ENCODE data around the gene B3GALNT2.
"Not testable (repeated sequence)": the region's sequence is repeated elsewhere in the genome, so short reads cannot be mapped to it uniquely, and the experiment has no call there.

Gene B3GALNT2

GRCh38 chr1:235486321-235486720 is 17.9 kb downstream of the B3GALNT2 start:
- no peak for DNase-seq
- no peak for ATAC-seq (replicated peaks)
- peaks cover 30 to 34% of the 10 kb centered on the region in 2 donors for H3K36me3 Mint-ChIP-seq
- H3K4me3 Mint-ChIP-seq = no peak overlapping the region
- peaks cover 3 to 4% of the 10 kb centered on the region in 2 donors for H3K9me3 Mint-ChIP-seq
- peaks cover 5 to 10% of the 10 kb centered on the region in 2 donors for H3K4me1 Mint-ChIP-seq
- H3K27me3 Mint-ChIP-seq = no peaks in the 10 kb centered on the region
- no peak overlapping the region for H3K27ac Mint-ChIP-seq

DNA sequence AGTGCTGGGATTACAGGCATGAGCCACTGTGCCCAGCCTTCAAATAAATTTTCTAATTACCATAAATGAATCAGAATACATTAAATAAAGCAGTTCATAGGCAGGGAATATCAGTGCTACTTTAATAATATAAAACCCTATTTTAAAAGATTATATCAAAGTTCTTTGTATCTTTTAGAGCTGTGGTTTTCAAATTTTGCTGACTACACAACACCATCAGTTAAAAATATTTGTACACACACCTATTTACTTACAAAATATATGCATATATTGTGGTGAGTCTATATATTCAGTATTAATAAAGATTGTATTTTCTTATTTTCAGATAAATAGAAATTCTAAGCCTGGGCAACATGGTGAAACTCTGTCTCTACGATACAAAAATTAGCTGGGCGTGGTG is 18.7 kb downstream of the B3GALNT2 start:
- Mint-ChIP-seq H3K27me3 (no peaks in the 10 kb centered on the region), H3K9me3 (peaks cover 3 to 4% of the 10 kb centered on the region in 2 donors), H3K4me3 (no peak overlapping the region), H3K36me3 (peaks cover 36 to 39% of the 10 kb centered on the region in 2 donors), H3K27ac (no peak overlapping the region), H3K4me1 (peaks cover 5 to 10% of the 10 kb centered on the region in 2 donors)
- DNase-seq (no peak), ATAC-seq (replicated peaks) (no peak)

DNA sequence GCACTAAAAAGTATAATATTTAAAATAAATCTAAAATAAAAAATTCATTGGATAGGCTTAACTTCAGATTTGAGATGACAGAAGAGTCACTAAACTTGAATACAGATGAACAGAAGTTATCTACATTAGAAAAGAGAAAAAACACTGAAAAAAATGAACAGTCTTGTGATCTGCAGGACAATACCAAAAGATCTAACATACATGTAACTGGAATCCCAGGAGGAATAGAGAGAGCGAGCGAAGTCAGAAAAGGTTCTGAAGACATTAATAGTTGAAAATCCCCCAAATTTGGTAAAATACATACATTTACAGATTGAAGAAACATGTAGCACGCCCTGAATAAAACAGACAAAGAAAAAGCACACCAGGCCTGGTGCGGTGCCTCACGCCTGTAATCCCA is 21.2 kb downstream of the B3GALNT2 start:
- Mint-ChIP-seq H3K27me3 (no peaks in the 10 kb centered on the region), H3K27ac (no peak overlapping the region), H3K9me3 (peaks cover 3 to 4% of the 10 kb centered on the region in 2 donors), H3K36me3 (peaks cover 43 to 51% of the 10 kb centered on the region in 2 donors), H3K4me1 (no peaks in the 10 kb centered on the region), H3K4me3 (no peak overlapping the region)
- DNase-seq (no peak), ATAC-seq (replicated peaks) (no peak)

GRCh38 chr1:235473806-235474205 is 30.4 kb downstream of the B3GALNT2 start:
- Mint-ChIP-seq H3K27ac (no peak overlapping the region), H3K9me3 (no peaks in the 10 kb centered on the region), H3K4me3 (no peak overlapping the region), H3K36me3 (peaks cover 32 to 34% of the 10 kb centered on the region in 2 donors), H3K27me3 (no peaks in the 10 kb centered on the region), H3K4me1 (peaks cover 0 to 3% of the 10 kb centered on the region in 2 donors)
- ATAC-seq (replicated peaks) (no peak), DNase-seq (no peak)

GRCh38 chr1:235470741-235471439 is 33.4 kb downstream of the B3GALNT2 start:
- ATAC-seq (replicated peaks) (no peak), DNase-seq (no peak)
- Mint-ChIP-seq H3K27ac (no peak overlapping the region), H3K4me1 (peaks cover 0 to 3% of the 10 kb centered on the region in 2 donors), H3K9me3 (no peaks in the 10 kb centered on the region), H3K4me3 (no peak overlapping the region), H3K27me3 (no peaks in the 10 kb centered on the region), H3K36me3 (peaks cover 19 to 29% of the 10 kb centered on the region in 2 donors)

DNA sequence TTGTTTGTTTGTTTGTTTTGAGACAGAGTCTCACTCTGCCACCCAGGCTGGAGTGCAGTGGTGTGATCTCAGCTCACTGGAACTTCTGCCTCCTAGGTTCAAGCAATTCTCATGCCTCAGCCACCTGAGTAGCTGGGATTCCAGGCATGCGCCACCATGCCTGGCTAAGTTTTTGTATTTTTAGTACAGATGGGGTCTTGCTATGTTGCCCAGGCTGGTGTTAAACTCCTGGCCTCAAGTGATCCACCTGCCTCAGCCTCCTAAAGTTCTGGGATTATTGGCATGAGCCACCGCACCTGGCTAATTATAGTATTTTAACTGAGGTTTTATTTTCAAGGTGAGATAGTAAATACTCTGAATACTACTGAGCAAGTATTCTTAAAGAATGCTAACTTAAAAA is 34.4 kb downstream of the B3GALNT2 start:
- not testable (repeated sequence) for H3K4me1 Mint-ChIP-seq; H3K9me3 Mint-ChIP-seq; H3K27me3 Mint-ChIP-seq; H3K4me3 Mint-ChIP-seq; DNase-seq; H3K27ac Mint-ChIP-seq; ATAC-seq (replicated peaks)
- peaks cover 27 to 29% of the 10 kb centered on the region in 2 donors for H3K36me3 Mint-ChIP-seq

DNA sequence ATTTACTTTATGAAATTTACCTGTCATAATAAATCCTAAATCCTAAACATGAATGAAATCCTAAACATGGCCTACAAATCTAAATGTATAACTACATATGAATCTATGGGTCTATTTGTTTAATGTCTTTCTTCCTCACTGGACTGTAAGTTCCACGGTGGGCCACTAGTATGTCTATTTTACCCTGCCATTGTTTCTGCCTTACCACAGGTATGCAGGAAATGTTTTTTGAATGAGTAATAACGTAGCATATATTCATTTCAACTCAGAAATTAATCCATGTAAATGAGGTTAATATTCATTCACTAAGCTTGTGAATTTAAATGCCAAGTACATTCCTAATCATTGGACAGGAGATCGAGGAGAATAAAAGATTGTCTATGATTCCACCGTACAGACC is 35.3 kb downstream of the B3GALNT2 start:
- Mint-ChIP-seq H3K4me1 (peaks cover 0 to 3% of the 10 kb centered on the region in 2 donors), H3K36me3 (peaks cover 33% of the 10 kb centered on the region in 2 donors), H3K27me3 (no peaks in the 10 kb centered on the region), H3K4me3 (no peak overlapping the region), H3K27ac (no peak overlapping the region), H3K9me3 (peaks cover 0 to 3% of the 10 kb centered on the region in 2 donors)
- ATAC-seq (replicated peaks) (no peak), DNase-seq (no peak)

GRCh38 chr1:235468004-235468403 is 36.2 kb downstream of the B3GALNT2 start:
- no peak overlapping the region for H3K4me3 Mint-ChIP-seq
- H3K4me1 Mint-ChIP-seq = no peaks in the 10 kb centered on the region
- H3K27ac Mint-ChIP-seq = no peak overlapping the region
- peaks cover 29 to 32% of the 10 kb centered on the region in 2 donors for H3K36me3 Mint-ChIP-seq
- H3K27me3 Mint-ChIP-seq = no peaks in the 10 kb centered on the region
- DNase-seq = no peak
- H3K9me3 Mint-ChIP-seq = peaks cover 0 to 3% of the 10 kb centered on the region in 2 donors
- no peak for ATAC-seq (replicated peaks)

DNA sequence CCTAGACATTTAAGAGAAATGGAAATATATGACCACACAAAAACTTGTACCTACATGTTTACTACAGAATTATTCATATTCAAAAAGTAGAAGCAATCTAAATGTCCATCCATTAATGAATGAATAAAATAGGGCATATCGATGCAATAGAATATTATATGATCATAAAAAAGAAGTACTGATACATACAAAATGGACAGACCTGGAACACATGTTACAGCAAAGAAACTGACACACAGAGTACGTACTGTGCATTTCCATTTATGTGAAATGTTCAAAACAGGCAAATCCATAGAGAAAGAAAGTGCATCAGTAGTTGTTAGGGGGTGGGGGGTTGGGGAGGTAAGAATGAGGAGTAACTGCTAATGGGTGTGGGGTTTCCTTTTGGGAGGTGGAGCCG is 39.2 kb downstream of the B3GALNT2 start:
- Mint-ChIP-seq H3K27me3 (no peaks in the 10 kb centered on the region), H3K4me1 (no peaks in the 10 kb centered on the region), H3K4me3 (no peak overlapping the region), H3K27ac (no peak overlapping the region), H3K36me3 (peaks cover 24 to 29% of the 10 kb centered on the region in 2 donors), H3K9me3 (peaks cover 0 to 3% of the 10 kb centered on the region in 2 donors)
- DNase-seq (no peak), ATAC-seq (replicated peaks) (no peak)

DNA sequence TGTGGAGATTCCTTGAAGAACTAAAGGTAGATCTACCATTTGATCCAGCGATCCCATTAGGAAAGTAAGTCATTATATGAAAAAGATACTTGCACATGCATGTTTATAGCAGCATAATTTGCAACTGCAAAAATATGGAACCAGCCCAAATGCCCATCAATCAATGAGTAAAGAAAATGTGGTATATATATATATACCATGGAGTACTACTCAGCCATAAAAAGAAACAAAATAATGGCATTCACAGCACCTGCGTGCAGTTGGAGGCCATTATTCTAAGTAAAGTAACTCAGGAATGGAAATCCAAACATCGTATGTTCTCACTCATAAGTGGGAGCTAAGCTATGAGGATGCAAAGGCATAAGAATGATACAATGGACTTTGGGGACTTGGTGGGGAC is 41.4 kb downstream of the B3GALNT2 start:
- not testable (repeated sequence) for H3K4me1 Mint-ChIP-seq; H3K27ac Mint-ChIP-seq; DNase-seq; H3K9me3 Mint-ChIP-seq; ATAC-seq (replicated peaks); H3K4me3 Mint-ChIP-seq; H3K27me3 Mint-ChIP-seq
- peaks cover 12 to 27% of the 10 kb centered on the region in 2 donors for H3K36me3 Mint-ChIP-seq

DNA sequence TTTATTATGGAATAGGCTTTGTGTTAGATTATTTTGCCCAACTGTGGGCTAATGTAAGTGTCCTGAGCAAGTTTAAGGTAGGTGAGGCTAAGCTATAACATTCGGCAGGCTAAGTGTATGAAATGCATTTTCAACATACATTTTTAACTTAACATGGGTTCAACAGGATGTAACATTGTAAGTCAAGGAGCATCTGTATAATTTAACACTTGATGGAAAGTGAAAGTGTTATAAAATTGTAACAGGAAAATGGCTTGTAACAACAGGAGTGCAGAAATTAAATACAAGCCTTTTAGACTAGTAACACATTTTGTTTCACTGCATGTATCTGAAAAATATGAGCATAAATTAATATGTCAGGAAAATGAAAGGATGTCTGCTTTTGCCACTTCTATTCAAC is 42.3 kb downstream of the B3GALNT2 start:
- Mint-ChIP-seq H3K9me3 (peaks cover 0 to 3% of the 10 kb centered on the region in 2 donors), H3K27ac (no peak overlapping the region), H3K4me1 (no peaks in the 10 kb centered on the region), H3K27me3 (no peaks in the 10 kb centered on the region), H3K4me3 (no peak overlapping the region), H3K36me3 (peaks cover 12 to 27% of the 10 kb centered on the region in 2 donors)
- DNase-seq (no peak), ATAC-seq (replicated peaks) (no peak)

DNA sequence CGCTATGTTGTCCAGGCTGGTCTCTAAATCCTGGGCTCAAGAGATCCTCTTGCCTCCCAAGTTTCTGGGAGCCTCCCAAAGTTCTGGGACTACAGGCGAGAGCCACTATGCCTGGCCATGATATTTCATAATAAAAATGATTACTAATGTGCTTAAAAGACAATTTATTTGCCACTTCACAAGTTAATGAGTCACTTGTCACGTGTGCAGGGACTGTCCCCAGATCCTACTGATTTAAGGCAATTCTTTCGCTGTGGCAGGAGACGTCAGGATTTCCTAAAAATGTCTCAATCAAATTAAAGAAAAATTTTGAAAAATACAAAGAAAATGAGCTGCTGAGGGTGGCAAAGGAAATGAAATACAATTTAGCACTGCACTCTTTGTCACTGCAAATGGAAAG is 43.5 kb downstream of the B3GALNT2 start:
- H3K4me3 Mint-ChIP-seq = no peak overlapping the region
- H3K36me3 Mint-ChIP-seq = peaks cover 12 to 27% of the 10 kb centered on the region in 2 donors
- no peaks in the 10 kb centered on the region for H3K4me1 Mint-ChIP-seq
- DNase-seq (no peak), ATAC-seq (replicated peaks) (no peak)
- peaks cover 0 to 3% of the 10 kb centered on the region in 2 donors for H3K9me3 Mint-ChIP-seq
- H3K27ac Mint-ChIP-seq = no peak overlapping the region
- H3K27me3 Mint-ChIP-seq = no peaks in the 10 kb centered on the region

GRCh38 chr1:235457856-235458255 is 46.4 kb downstream of the B3GALNT2 start:
- not testable (repeated sequence) for DNase-seq; H3K4me3 Mint-ChIP-seq; H3K9me3 Mint-ChIP-seq; H3K27me3 Mint-ChIP-seq; H3K27ac Mint-ChIP-seq; H3K4me1 Mint-ChIP-seq; ATAC-seq (replicated peaks)
- peaks cover 12 to 14% of the 10 kb centered on the region in 2 donors for H3K36me3 Mint-ChIP-seq

- Mint-ChIP-seq H3K4me3 (no peak overlapping the region), H3K27ac (no peak overlapping the region), H3K27me3 (no peaks in the 10 kb centered on the region), H3K36me3 (peaks cover 13 to 21% of the 10 kb centered on the region in 2 donors), H3K9me3 (no peaks in the 10 kb centered on the region), H3K4me1 (no peaks in the 10 kb centered on the region)
- ATAC-seq (replicated peaks) (no peak), DNase-seq (no peak)
These were observed 48.4 kb downstream of the B3GALNT2 start for GRCh38 chr1:235455823-235456222.

DNA sequence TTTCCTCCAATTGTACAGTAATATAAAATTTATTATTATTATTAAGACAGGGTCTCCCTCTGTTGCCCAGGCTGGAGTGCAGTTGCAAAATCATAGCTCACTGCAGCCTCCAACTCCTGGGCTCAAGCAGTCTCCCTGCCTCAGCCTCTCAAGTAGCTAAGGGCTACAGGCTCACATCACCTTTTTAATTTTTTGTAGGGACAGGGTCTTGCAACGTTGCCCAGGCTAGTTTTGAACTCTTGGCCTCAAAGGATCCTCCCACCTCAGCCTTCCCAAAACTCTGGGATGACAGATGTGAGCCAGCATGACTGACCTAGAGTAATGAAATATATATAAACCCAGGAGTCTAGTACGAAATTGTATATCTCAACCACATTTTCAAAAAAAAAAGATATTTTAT is 49.2 kb downstream of the B3GALNT2 start:
- H3K9me3 Mint-ChIP-seq = no peaks in the 10 kb centered on the region
- no peak overlapping the region for H3K27ac Mint-ChIP-seq
- H3K4me1 Mint-ChIP-seq = no peaks in the 10 kb centered on the region
- H3K4me3 Mint-ChIP-seq = no peak overlapping the region
- H3K36me3 Mint-ChIP-seq = peaks cover 16 to 27% of the 10 kb centered on the region in 2 donors
- DNase-seq (no peak), ATAC-seq (replicated peaks) (no peak)
- no peaks in the 10 kb centered on the region for H3K27me3 Mint-ChIP-seq
